Central memory CD8-positive, alpha-beta T cell (primary cell): Measurements from ENCODE around the gene ERCC1.

Experiments
- ATAC-seq: fragments of 150-1000 bp; cut with Tn5 transposase; replicated peaks from 2 replicates; pipeline ENCODE4 v1.10.0; 2022; ENCODE audit warnings: mild to moderate bottlenecking, moderate FRiP score, moderate number of reproducible peaks; ENCODE audit not compliant: poor library complexity, severe bottlenecking; ENCODE audit errors: extremely low read depth
- DNase-seq, 2 donors: peaks; one replicate each; pipeline ENCODE4 v3.0.0; 2021; ENCODE audit warnings: low spot score in 2 of 2
- H3K27ac Mint-ChIP-seq: one replicate; pipeline ENCODE4 v1.8.0; 2022; ENCODE audit warnings: low read depth, mild to moderate bottlenecking, moderate library complexity, mixed read lengths
- H3K27me3 Mint-ChIP-seq: one replicate; pipeline ENCODE4 v1.8.0; 2022; ENCODE audit warnings: mixed read lengths
- H3K36me3 Mint-ChIP-seq: one replicate; pipeline ENCODE4 v1.8.0; 2022; ENCODE audit warnings: mild to moderate bottlenecking, moderate library complexity, mixed read lengths; ENCODE audit not compliant: insufficient read depth
- H3K4me1 Mint-ChIP-seq: one replicate; pipeline ENCODE4 v1.8.0; 2022; ENCODE audit warnings: mixed read lengths
- H3K4me3 Mint-ChIP-seq: one replicate; pipeline ENCODE4 v1.8.0; 2022; ENCODE audit warnings: mild to moderate bottlenecking, moderate library complexity, mixed read lengths
- H3K9me3 Mint-ChIP-seq: one replicate; pipeline ENCODE4 v1.8.0; 2022; ENCODE audit warnings: mixed read lengths

ERCC1 gene

GRCh38 chr19:45450012-45450333 lies 26.3 kb upstream of the ERCC1 start:
- Mint-ChIP-seq H3K27me3 (no peaks in the 10 kb centered on the region), H3K27ac (peak overlapping the region; percentile 100), H3K9me3 (no peaks in the 10 kb centered on the region), H3K36me3 (peaks cover 41% of the 10 kb centered on the region), H3K4me1 (peaks cover 60% of the 10 kb centered on the region), H3K4me3 (peak overlapping the region; percentile 96)
- DNase-seq, result peak in 1 of 2 donors; percentile 62
- ATAC-seq, result peak; percentile 50

DNA sequence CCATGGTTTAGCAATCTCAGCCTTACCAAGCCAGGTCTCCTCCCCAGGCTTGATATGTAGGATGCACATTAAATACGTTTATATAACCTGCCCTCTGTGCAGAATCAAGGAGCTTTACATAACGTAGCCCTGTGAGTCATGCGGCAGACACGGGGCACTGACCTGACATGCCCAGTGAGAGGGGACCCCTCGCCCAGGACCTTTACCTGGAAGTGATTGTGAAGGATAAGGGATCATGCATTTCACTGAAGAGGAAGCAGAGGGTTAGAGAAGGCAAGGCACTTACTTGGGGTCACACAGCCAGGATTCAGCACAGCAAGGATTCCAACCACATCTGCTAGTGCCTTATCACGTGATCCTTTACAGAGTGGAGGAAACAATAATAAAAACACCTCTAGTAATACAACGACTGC lies 25.2 kb upstream of the ERCC1 start:
- no peak for ATAC-seq
- peak overlapping the region; percentile 96 for H3K4me3 Mint-ChIP-seq
- no peaks in the 10 kb centered on the region for H3K27me3 Mint-ChIP-seq
- H3K36me3 Mint-ChIP-seq, result peaks cover 44% of the 10 kb centered on the region
- H3K9me3 Mint-ChIP-seq, result no peaks in the 10 kb centered on the region
- peaks cover 68% of the 10 kb centered on the region for H3K4me1 Mint-ChIP-seq
- peak overlapping the region; percentile 100 for H3K27ac Mint-ChIP-seq
- no peak for DNase-seq

DNA sequence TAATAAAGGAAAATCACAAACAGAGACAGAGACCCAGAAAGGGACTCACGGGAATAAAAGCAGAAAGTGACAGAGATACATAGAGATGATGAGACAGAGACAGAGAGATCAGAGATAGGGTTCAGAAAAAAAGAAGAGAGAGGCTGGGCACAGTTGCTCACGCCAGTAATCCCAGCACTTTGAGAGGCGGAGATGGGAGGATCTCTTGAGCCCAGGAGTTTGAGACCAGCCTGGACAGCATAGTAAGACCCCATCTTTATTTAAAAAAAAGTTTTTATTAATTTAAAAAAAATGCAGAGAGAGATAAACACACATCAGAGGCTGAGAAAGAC lies 24.7 kb upstream of the ERCC1 start:
- no peaks in the 10 kb centered on the region for H3K9me3 Mint-ChIP-seq
- H3K4me3 Mint-ChIP-seq, result peak overlapping the region; percentile 96
- DNase-seq (no peak), ATAC-seq (no peak)
- peaks cover 73% of the 10 kb centered on the region for H3K4me1 Mint-ChIP-seq
- H3K36me3 Mint-ChIP-seq, result peaks cover 46% of the 10 kb centered on the region
- peak overlapping the region; percentile 100 for H3K27ac Mint-ChIP-seq
- no peaks in the 10 kb centered on the region for H3K27me3 Mint-ChIP-seq

DNA sequence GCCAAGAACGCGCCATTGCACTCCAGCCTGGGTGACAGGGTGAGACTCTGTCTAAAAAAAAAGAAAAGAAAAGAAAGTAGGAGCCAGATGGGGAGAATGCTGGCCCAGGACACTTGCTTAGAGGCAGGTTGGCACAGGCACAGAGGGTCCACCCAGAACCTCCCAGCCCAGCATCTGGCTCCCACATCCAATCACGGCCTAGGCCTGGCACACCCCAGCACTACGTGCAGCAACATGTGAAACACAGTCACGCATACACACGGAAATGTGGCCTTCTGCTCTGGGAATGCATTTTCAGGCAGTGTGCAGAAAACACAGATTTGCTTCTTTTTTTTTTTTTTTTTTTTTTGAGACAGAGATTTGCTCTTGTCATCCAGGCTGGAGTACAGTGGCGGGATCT lies 23.2 kb upstream of the ERCC1 start:
- H3K4me3 Mint-ChIP-seq, result no peak overlapping the region
- no peak overlapping the region for H3K27ac Mint-ChIP-seq
- DNase-seq (no peak), ATAC-seq (no peak)
- H3K27me3 Mint-ChIP-seq, result no peaks in the 10 kb centered on the region
- H3K9me3 Mint-ChIP-seq, result no peaks in the 10 kb centered on the region
- H3K4me1 Mint-ChIP-seq, result peaks cover 81% of the 10 kb centered on the region
- H3K36me3 Mint-ChIP-seq, result peaks cover 53% of the 10 kb centered on the region

- H3K4me1 Mint-ChIP-seq, result peaks cover 75% of the 10 kb centered on the region
- DNase-seq (no peak), ATAC-seq (no peak)
- no peaks in the 10 kb centered on the region for H3K9me3 Mint-ChIP-seq
- H3K27ac Mint-ChIP-seq, result no peak overlapping the region
- no peak overlapping the region for H3K4me3 Mint-ChIP-seq
- no peaks in the 10 kb centered on the region for H3K27me3 Mint-ChIP-seq
- H3K36me3 Mint-ChIP-seq, result peaks cover 49% of the 10 kb centered on the region
Measured at GRCh38 chr19:45446295-45446694, 22.6 kb upstream of the ERCC1 start.

DNA sequence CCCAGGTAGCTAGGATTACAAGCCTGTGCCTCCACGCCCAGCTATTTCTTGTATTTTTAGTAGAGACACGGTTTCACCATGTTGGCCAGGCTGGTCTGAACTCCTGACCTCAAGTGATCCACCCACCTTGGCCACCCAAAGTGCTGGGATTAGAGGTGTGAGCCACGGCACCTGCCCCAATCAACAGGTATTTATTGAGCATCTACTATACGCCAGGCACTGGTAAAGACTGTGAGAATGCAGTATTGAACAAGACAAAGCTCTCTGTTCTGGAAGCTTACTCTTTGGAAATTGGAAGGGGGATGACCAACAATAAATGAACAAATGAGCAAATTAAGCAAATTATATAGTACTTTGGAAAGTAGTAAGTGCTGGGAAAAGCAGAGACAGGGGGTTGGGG lies 21.4 kb upstream of the ERCC1 start:
- H3K27me3 Mint-ChIP-seq, result no peaks in the 10 kb centered on the region
- peak overlapping the region; percentile 98 for H3K27ac Mint-ChIP-seq
- peak overlapping the region; percentile 90 for H3K4me3 Mint-ChIP-seq
- no peaks in the 10 kb centered on the region for H3K9me3 Mint-ChIP-seq
- ATAC-seq, result no peak
- H3K36me3 Mint-ChIP-seq, result peaks cover 41% of the 10 kb centered on the region
- H3K4me1 Mint-ChIP-seq, result peaks cover 77% of the 10 kb centered on the region
- DNase-seq, result no peak

GRCh38 chr19:45444318-45445041 lies 20.8 kb upstream of the ERCC1 start:
- no peaks in the 10 kb centered on the region for H3K27me3 Mint-ChIP-seq
- H3K4me3 Mint-ChIP-seq, result peak overlapping the region; percentile 90
- H3K4me1 Mint-ChIP-seq, result peaks cover 76% of the 10 kb centered on the region
- H3K9me3 Mint-ChIP-seq, result no peaks in the 10 kb centered on the region
- ATAC-seq (peak; percentile 42), DNase-seq (peak; percentile 70 to 80)
- H3K36me3 Mint-ChIP-seq, result peaks cover 36% of the 10 kb centered on the region
- H3K27ac Mint-ChIP-seq, result peak overlapping the region; percentile 98

- H3K4me1 Mint-ChIP-seq, result peaks cover 69% of the 10 kb centered on the region
- no peaks in the 10 kb centered on the region for H3K9me3 Mint-ChIP-seq
- peaks cover 34% of the 10 kb centered on the region for H3K36me3 Mint-ChIP-seq
- H3K27ac Mint-ChIP-seq, result peak overlapping the region; percentile 98
- peak; percentile 5 for ATAC-seq
- peak in 1 of 2 donors; percentile 34 for DNase-seq
- H3K4me3 Mint-ChIP-seq, result peak overlapping the region; percentile 90
- H3K27me3 Mint-ChIP-seq, result no peaks in the 10 kb centered on the region
Measured at GRCh38 chr19:45443462-45444317, 20.0 kb upstream of the ERCC1 start.

- DNase-seq, result peak in 1 of 2 donors; percentile 34
- Mint-ChIP-seq H3K36me3 (peaks cover 31% of the 10 kb centered on the region), H3K4me3 (peak overlapping the region; percentile 90), H3K9me3 (no peaks in the 10 kb centered on the region), H3K27me3 (no peaks in the 10 kb centered on the region), H3K27ac (peak overlapping the region; percentile 98), H3K4me1 (peaks cover 61% of the 10 kb centered on the region)
- ATAC-seq, result no peak
Measured at GRCh38 chr19:45442778-45443461, 19.2 kb upstream of the ERCC1 start.

- DNase-seq (no peak), ATAC-seq (no peak)
- Mint-ChIP-seq H3K36me3 (peaks cover 29% of the 10 kb centered on the region), H3K27me3 (no peaks in the 10 kb centered on the region), H3K4me1 (peaks cover 58% of the 10 kb centered on the region), H3K4me3 (peak overlapping the region; percentile 90), H3K27ac (peak overlapping the region; percentile 98), H3K9me3 (no peaks in the 10 kb centered on the region)
Measured at GRCh38 chr19:45442408-45442777, 18.7 kb upstream of the ERCC1 start.

GRCh38 chr19:45440873-45441654 lies 17.3 kb upstream of the ERCC1 start:
- peaks cover 21% of the 10 kb centered on the region for H3K36me3 Mint-ChIP-seq

DNA sequence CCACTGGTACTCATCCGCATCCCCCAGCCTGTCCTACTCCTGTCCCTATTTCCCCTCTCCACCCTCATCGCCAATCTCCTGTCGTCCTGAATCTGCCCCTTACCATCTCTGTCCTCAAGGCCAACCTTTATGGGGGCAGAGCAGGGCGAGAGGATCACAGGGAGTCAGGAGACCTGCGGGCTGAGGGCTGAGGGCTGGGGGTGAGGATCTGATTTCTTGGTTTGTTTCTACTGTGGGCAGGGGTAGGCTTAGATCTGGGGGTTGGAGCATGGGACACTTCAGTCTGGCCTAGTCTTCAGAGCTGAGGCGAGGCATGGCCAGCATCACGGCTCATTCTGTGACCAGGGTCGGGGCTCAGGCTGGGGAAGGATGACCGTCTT lies 16.5 kb upstream of the ERCC1 start:
- no peaks in the 10 kb centered on the region for H3K9me3 Mint-ChIP-seq
- H3K27ac Mint-ChIP-seq, result peak overlapping the region; percentile 90

More at GRCh38 chr19:45440873-45441654, 17.3 kb upstream of the ERCC1 start:
- DNase-seq (no peak), ATAC-seq (no peak)
- peak overlapping the region; percentile 90 for H3K27ac Mint-ChIP-seq
- peaks cover 50% of the 10 kb centered on the region for H3K4me1 Mint-ChIP-seq
- no peaks in the 10 kb centered on the region for H3K9me3 Mint-ChIP-seq
- H3K27me3 Mint-ChIP-seq, result no peaks in the 10 kb centered on the region
- peak overlapping the region; percentile 69 for H3K4me3 Mint-ChIP-seq

More for the DNA sequence above, 16.5 kb upstream of the ERCC1 start:
- Mint-ChIP-seq H3K36me3 (peaks cover 19% of the 10 kb centered on the region), H3K27me3 (no peaks in the 10 kb centered on the region), H3K4me1 (peaks cover 43% of the 10 kb centered on the region), H3K4me3 (peak overlapping the region; percentile 69)
- ATAC-seq, result no peak
- no peak for DNase-seq
